LNCAP (cell line): ENCODE data around the gene ACTN4.

Experiments used
- TF ChIP-seq, protein P1 (sequence below): fragments of 450-650 bp; IDR thresholded peaks from 2 replicates; pipeline ENCODE4 v1.5.1; 2017; ENCODE audit warnings: mild to moderate bottlenecking

The ACTN4 gene

DNA sequence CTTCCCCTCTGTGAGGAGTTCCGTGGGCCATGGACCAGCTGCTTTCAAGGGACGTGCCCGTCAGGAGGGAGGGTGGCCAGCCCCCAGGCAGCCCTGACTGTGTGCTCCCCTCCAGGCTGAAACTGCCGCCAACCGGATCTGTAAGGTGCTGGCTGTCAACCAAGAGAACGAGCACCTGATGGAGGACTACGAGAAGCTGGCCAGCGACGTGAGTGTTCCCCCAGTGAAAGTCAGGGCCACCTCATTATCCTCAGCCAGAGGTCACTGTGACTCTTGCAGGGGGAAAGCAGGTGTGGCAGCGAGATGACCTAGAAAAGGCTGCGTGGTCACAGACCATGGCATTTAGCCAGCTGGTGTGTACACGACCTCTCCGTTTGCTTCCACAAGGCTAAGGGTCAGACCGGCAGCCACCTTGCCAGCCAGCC, 66.9 kb downstream of the ACTN4 start:
- TF ChIP-seq, protein P1, sequence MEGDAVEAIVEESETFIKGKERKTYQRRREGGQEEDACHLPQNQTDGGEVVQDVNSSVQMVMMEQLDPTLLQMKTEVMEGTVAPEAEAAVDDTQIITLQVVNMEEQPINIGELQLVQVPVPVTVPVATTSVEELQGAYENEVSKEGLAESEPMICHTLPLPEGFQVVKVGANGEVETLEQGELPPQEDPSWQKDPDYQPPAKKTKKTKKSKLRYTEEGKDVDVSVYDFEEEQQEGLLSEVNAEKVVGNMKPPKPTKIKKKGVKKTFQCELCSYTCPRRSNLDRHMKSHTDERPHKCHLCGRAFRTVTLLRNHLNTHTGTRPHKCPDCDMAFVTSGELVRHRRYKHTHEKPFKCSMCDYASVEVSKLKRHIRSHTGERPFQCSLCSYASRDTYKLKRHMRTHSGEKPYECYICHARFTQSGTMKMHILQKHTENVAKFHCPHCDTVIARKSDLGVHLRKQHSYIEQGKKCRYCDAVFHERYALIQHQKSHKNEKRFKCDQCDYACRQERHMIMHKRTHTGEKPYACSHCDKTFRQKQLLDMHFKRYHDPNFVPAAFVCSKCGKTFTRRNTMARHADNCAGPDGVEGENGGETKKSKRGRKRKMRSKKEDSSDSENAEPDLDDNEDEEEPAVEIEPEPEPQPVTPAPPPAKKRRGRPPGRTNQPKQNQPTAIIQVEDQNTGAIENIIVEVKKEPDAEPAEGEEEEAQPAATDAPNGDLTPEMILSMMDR = no peak

DNA sequence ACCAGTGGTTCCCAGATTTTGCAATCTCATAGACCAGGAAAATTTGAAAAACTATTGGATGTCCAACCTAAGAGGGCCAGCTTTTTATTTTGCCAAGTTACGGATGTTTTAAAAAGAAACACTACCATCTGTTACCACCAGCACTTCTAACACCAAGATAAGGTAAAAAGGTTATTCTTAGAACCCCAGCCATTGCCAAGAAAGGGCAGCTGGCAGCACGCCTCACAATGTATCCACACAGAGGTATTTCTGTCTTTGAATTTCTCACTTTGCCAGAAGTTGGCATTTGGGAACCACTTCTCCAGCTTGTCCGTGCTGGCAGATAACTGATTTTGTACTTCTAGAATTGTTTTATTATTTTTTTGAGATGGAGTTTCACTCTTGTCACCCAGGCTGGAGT, 68.1 kb downstream of the ACTN4 start:
- TF ChIP-seq, protein P1 = no peak

DNA sequence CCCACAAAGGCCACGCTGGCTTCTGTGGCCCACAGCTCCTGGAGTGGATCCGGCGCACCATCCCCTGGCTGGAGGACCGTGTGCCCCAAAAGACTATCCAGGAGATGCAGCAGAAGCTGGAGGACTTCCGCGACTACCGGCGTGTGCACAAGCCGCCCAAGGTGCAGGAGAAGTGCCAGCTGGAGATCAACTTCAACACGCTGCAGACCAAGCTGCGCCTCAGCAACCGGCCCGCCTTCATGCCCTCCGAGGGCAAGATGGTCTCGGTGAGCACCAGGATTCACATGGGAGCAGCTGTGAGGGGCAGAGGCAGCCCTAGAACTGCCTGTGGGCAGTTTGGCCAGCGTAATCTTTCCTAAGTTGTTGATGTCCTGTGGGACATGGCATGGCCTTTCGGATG, 69.6 kb downstream of the ACTN4 start:
- TF ChIP-seq, protein P1 = no peak

DNA sequence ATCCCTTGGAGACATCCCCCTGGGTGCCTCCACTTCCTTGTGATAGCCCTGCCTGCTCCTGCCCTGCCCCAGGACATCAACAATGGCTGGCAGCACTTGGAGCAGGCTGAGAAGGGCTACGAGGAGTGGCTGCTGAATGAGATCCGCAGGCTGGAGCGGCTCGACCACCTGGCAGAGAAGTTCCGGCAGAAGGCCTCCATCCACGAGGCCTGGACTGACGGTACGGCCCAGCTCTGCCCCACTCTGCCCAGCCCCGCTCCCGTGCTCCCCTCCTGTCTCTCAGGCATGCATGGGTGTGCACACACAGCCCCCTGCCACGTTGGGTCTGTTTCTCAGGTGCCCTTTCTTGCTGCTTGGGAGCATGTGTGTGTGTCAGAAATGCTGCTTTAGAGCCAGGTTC, 70.4 kb downstream of the ACTN4 start:
- TF ChIP-seq, protein P1 = no peak

DNA sequence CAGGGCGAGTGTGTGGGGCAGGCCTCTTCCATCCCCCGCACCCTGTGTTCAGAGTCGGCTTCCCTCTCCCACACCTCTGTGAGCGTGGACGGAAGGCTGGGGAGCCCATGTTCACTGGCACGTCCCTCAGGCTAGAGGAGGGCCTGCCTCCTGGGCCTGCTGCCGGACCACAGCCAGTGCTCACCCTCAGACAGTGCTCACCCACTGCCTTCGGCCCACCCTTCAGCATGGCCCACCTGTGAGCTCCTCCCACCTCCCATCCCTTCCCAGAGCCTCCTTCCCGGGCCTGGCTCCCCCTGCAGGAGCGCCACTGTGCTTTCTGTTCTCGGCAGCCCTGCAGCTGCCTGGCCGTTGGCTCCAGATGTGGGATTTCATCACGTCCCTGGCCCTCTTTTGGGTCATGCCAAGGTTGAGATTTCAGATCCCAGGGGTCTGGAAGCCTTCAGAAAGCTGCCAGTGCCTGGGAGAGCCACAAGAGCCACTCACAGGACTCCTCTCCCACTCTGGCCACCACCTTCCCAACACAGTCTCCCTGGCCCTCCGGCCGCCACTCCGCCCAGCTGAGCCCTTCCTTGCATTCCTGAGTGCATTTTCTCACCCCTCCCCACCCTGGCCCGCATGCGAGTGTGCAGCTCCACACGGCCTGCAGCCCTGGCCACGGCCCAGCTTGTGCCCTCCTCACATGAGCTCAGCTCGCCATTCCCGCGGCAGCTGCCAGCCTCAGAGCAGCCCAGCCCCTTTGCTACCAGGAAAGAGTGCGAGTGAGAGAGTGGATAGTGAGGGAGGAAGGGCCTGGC, 71.5 kb downstream of the ACTN4 start:
- TF ChIP-seq, protein P1 = no peak

DNA sequence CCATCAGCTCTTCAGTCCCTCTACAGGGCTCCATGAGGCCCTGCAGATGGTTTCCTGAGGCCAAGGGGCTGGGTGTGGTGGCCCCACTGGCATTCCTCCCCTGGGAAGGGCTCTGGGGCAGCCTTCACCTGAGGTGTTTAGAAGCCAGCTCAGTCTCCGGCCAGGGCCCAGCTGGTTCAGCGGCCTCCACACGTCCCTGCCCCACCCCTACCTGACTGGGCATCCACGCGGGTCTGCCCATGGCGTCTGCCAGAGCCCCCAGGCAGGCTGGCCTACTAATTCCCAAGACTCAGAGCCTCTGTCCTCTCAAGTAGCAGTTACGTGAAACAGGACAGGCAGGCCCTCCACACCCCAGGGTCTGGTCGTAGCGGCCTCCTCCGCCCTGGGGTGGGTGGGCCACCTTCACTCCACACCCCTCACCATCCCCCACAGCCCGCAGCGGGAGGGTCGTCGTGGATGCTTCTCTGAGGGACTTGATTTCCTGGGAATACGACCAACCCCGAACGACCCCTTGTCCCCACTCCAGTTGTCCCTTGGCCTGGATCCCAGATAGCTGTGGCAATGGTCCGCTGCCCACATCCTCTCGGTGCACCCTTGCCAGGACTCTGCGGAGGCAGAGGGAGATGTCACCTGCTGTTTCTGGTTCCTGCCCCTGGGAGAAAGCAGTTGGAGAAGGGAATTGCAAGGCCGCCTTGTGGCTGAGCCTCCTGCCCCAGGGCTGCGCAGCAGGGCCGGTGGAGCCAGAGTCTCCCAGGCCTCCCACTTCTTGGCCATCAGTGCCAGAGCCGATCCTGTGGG, 72.5 kb downstream of the ACTN4 start:
- TF ChIP-seq, protein P1 = no peak

DNA sequence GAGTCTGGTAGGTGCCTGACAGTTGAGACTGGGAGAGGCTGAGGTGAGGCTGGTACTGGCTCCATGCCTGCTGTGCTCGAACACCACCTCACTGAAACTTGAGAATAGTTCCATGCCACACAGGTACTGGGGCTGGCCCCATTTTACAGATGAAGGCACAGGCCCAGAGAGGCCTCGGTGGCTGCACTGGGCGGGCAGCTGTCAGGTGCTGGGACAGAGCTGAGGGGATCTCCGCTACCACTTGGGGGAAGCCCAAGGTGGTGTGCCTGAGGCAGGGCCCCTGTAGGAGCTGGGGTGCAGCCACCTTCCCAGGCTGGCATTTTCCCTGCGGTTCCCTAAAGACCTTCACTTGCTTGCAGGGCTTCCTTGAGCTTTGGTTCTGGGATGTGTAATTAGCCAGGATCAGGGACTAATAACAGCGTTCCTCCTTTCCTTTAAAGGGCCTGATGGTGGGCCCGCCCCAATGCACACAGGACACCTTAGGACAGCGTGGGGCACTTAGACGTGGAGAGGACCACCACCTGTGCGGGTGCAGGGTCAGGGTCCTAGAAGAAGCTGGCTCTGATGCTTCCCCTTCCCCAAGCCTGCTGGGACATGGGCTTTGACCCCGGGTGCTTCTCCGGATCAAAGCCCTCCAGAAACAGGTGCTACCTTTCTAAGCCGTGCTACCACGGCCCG, 73.2 kb downstream of the ACTN4 start:
- TF ChIP-seq, protein P1 = no peak
